Panc1 (cell line): Measurements from ENCODE around the gene C1QTNF4. TPM values are rescaled to one million over a fixed set of nuclear protein-coding genes. Genes with fewer than 3 reads are reported as not detected.

ENCODE experiments used
- ATAC-seq: fragments of 200-7000 bp; cut with Tn5 transposase; 2 replicates; pipeline ENCODE4 v1.9.1; 2020; ENCODE audit warnings: mild to moderate bottlenecking, moderate library complexity
- BruUV-seq: library from RNA; stranded (reverse); fragments of 400-500 nt; replicated peaks from 2 replicates; lab custom pipeline; 2021; lab: Mats Ljungman, UMichigan
- CTCF ChIA-PET: fragments of 300-600 bp; sonication (Branson Sonifier 250); formaldehyde crosslinking; loops from one replicate; lab custom pipeline; 2022; ENCODE audit warnings: antibody characterized with exemption; lab: Charles Lee
- POLR2A ChIA-PET: fragments of 300-600 bp; sonication (Branson Sonifier 250); formaldehyde crosslinking; loops from one replicate; lab custom pipeline; 2022; ENCODE audit warnings: antibody characterized with exemption; lab: Charles Lee
- DNase-seq: peaks from one replicate; pipeline ENCODE4 v3.0.0-alpha.2; 2010; ENCODE audit warnings: low read depth, low spot score
- H3K27ac ChIP-seq: 2 replicates; pipeline ENCODE4 v1.5.1; 2011; ENCODE audit warnings: mild to moderate bottlenecking, low read length, inconsistent platforms
- H3K27me3 ChIP-seq: fragments of 200-500 bp; sonication (Bioruptor generic); 2 replicates; pipeline ENCODE4 v1.6.0; 2014; ENCODE audit warnings: low read length, inconsistent platforms; ENCODE audit not compliant: control insufficient read depth, insufficient read depth
- H3K36me3 ChIP-seq: fragments of 200-500 bp; sonication (Bioruptor generic); 2 replicates; pipeline ENCODE4 v1.5.1; 2014; ENCODE audit warnings: inconsistent platforms, mild to moderate bottlenecking, low read length, moderate library complexity; ENCODE audit not compliant: control insufficient read depth, insufficient read depth
- H3K4me1 ChIP-seq: 2 replicates; pipeline ENCODE4 v1.5.1; 2011; ENCODE audit warnings: inconsistent platforms, mild to moderate bottlenecking, low read length, moderate library complexity; ENCODE audit not compliant: control insufficient read depth, insufficient read depth
- H3K4me3 ChIP-seq, 2 experiments: 2 replicates each; pipeline ENCODE4 v1.5.1; 2011 to 2012; ENCODE audit warnings: low read depth in 2 of 2, low read length in 2 of 2, mild to moderate bottlenecking in 2 of 2, inconsistent platforms in 1 of 2, moderate library complexity in 1 of 2
- H3K9me3 ChIP-seq: fragments of 200-500 bp; sonication (Bioruptor generic); 2 replicates; pipeline ENCODE4 v1.5.1; 2014; ENCODE audit warnings: low read depth, mild to moderate bottlenecking, inconsistent platforms, low read length, moderate library complexity; ENCODE audit not compliant: control insufficient read depth, insufficient read depth
- CTCF ChIP-seq: fragments of 450-650 bp; IDR thresholded peaks from 2 replicates; pipeline ENCODE4 v1.5.1; 2017; ENCODE audit warnings: mild to moderate bottlenecking
- POLR2AphosphoS5 ChIP-seq: IDR thresholded peaks from 2 replicates; pipeline ENCODE4 v1.6.1; 2012; ENCODE audit warnings: mild to moderate bottlenecking, low read depth, low read length, moderate library complexity
- SIN3A ChIP-seq: IDR thresholded peaks from 2 replicates; pipeline ENCODE4 v1.6.1; 2012; ENCODE audit warnings: low read depth, mild to moderate bottlenecking, low read length, moderate library complexity, borderline replicate concordance; ENCODE audit not compliant: insufficient read depth
- TCF7L2 ChIP-seq: IDR thresholded peaks from 2 replicates; pipeline ENCODE4 v1.6.1; 2011; ENCODE audit warnings: mild to moderate bottlenecking, low read depth, low read length, inconsistent platforms
- in situ Hi-C: cut with HindIII; loops from 2 replicates; pipeline ENCODE4 v1.10.0; 2016; ENCODE audit warnings: low sequenced_read_pairs, low pct_unique_long_range_greater_than_20kb
- intact Hi-C: fragments of 100-400 bp; cut with micrococcal nuclease; formaldehyde crosslinking; loops from one replicate; pipeline ENCODE4 v1.10.0; 2022; ENCODE audit not compliant: unreplicated experiment
- total RNA-seq: library from RNA; stranded (reverse); gene quantifications from one replicate; pipeline ENCODE4 v1.2.1, GENCODE V29; 2021; ENCODE audit not compliant: unreplicated experiment
- TF ChIP-seq, protein P1 (sequence below), 2 experiments: IDR thresholded peaks; 2 replicates each; pipeline ENCODE4 v1.6.1; 2011 to 2012; ENCODE audit warnings: low read depth in 2 of 2, control low read depth in 1 of 2, low read length in 1 of 2, mild to moderate bottlenecking in 1 of 2, moderate library complexity in 1 of 2; ENCODE audit not compliant: insufficient read depth in 1 of 2

C1QTNF4 gene
- total RNA-seq, 1 experiment from 2014 or later = not detected

- BruUV-seq = no TSS peak
Measured at GRCh38 chr11:47617417-47617809, 23.2 kb upstream of the C1QTNF4 start.

GRCh38 chr11:47616726-47617416 lies 22.7 kb upstream of the C1QTNF4 start:
- H3K4me1 ChIP-seq = no peaks in the 10 kb centered on the region
- ATAC-seq = peak; percentile 69; the same call in 1 of the 2 replicates
- H3K27ac ChIP-seq = no peak overlapping the region
- no peaks in the 10 kb centered on the region for H3K9me3 ChIP-seq
- peak; percentile 35 for DNase-seq
- no peak overlapping the region for H3K4me3 ChIP-seq
- peaks cover 23% of the 10 kb centered on the region for H3K36me3 ChIP-seq
- TF ChIP-seq, protein P1, sequence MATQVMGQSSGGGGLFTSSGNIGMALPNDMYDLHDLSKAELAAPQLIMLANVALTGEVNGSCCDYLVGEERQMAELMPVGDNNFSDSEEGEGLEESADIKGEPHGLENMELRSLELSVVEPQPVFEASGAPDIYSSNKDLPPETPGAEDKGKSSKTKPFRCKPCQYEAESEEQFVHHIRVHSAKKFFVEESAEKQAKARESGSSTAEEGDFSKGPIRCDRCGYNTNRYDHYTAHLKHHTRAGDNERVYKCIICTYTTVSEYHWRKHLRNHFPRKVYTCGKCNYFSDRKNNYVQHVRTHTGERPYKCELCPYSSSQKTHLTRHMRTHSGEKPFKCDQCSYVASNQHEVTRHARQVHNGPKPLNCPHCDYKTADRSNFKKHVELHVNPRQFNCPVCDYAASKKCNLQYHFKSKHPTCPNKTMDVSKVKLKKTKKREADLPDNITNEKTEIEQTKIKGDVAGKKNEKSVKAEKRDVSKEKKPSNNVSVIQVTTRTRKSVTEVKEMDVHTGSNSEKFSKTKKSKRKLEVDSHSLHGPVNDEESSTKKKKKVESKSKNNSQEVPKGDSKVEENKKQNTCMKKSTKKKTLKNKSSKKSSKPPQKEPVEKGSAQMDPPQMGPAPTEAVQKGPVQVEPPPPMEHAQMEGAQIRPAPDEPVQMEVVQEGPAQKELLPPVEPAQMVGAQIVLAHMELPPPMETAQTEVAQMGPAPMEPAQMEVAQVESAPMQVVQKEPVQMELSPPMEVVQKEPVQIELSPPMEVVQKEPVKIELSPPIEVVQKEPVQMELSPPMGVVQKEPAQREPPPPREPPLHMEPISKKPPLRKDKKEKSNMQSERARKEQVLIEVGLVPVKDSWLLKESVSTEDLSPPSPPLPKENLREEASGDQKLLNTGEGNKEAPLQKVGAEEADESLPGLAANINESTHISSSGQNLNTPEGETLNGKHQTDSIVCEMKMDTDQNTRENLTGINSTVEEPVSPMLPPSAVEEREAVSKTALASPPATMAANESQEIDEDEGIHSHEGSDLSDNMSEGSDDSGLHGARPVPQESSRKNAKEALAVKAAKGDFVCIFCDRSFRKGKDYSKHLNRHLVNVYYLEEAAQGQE (IDR thresholded peaks at IDR 0.05; ENCODE audit: insufficient read depth in 1 of 2, low read depth in 2 of 2, low read length in 1 of 2) = no peak
- no peak for TF ChIP-seq POLR2AphosphoS5
- no peak for TF ChIP-seq SIN3A
- no peak for TF ChIP-seq TCF7L2
- TF ChIP-seq CTCF = peak; percentile 79
- intact Hi-C loops (no loop called here), in situ Hi-C loops (no loop called here)
- POLR2A ChIA-PET = interaction anchor here (0.7 kb wide), 1 partner anchor 21 kb away, joined by 3 read pairs; no protein-coding TSS in a partner anchor
- CTCF ChIA-PET = no interaction called here
- BruUV-seq = no TSS peak
- H3K27me3 ChIP-seq = no peaks in the 10 kb centered on the region

More at GRCh38 chr11:47617417-47617809, 23.2 kb upstream of the C1QTNF4 start:
- ChIA-PET POLR2A (no interaction called here), CTCF (no interaction called here)
- intact Hi-C loops (no loop called here), in situ Hi-C loops (no loop called here)
- Histone ChIP-seq H3K27me3 (no peaks in the 10 kb centered on the region), H3K4me3 (no peak overlapping the region), H3K36me3 (peaks cover 28% of the 10 kb centered on the region), H3K4me1 (no peaks in the 10 kb centered on the region), H3K9me3 (no peaks in the 10 kb centered on the region), H3K27ac (no peak overlapping the region)
- TF ChIP-seq CTCF = no peak; the same call in 1 of the 2 replicates
- TF ChIP-seq POLR2AphosphoS5 = no peak
- TF ChIP-seq, protein P1 (IDR thresholded peaks at IDR 0.05; ENCODE audit: insufficient read depth in 1 of 2, low read depth in 2 of 2, low read length in 1 of 2) = no peak
- no peak for TF ChIP-seq TCF7L2
- TF ChIP-seq SIN3A = no peak
- DNase-seq = no peak
- no peak for ATAC-seq
